Measurements from ENCODE around the gene KIFC1.
A peak's percentile ranks its signal among the peaks of the same experiment; 100 is the strongest.
"Not testable (repeated sequence)": the region's sequence is repeated elsewhere in the genome, so short reads cannot be mapped to it uniquely, and the experiment has no call there.

KIFC1 gene

DNA sequence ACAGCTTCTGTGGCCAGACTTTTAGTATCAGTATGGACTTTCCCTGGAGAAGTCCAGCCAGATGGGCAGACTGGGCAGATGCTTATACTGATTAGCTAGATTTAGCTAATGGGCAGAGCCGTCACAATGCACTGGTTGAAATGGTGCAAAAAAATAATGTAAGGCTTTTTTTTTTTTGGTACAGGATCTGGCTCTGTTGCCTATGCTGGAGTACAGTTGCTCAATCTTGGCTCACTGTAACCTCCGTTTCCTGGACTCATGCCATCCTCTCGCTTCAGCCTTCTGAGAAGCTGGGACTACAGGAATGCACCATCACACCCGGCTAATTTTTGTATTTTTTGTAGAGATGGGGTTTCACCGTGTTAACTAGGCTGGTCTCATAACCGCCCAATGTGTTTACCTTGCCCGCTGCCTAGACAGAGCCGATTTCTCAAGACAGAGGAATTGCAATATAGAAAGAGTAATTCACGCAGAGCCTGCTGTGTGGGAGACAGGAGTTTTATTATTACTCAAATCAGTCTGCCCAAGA is 16.4 kb upstream of the KIFC1 start:
- DNase-seq = no peak

- DNase-seq = no peak
These were observed 14.5 kb upstream of the KIFC1 start for GRCh38 chr6:33377171-33377570.

GRCh38 chr6:33379184-33379583 is 12.4 kb upstream of the KIFC1 start:
- DNase-seq = not testable (repeated sequence)

- no peak for DNase-seq
These were observed 11.2 kb upstream of the KIFC1 start for GRCh38 chr6:33380272-33380981.

GRCh38 chr6:33383427-33384185 is 8.0 kb upstream of the KIFC1 start:
- DNase-seq = no peak

GRCh38 chr6:33384581-33385020 is 7.0 kb upstream of the KIFC1 start:
- DNase-seq = no peak

GRCh38 chr6:33390173-33390572 is 1.4 kb upstream of the KIFC1 start:
- no peak for DNase-seq

DNA sequence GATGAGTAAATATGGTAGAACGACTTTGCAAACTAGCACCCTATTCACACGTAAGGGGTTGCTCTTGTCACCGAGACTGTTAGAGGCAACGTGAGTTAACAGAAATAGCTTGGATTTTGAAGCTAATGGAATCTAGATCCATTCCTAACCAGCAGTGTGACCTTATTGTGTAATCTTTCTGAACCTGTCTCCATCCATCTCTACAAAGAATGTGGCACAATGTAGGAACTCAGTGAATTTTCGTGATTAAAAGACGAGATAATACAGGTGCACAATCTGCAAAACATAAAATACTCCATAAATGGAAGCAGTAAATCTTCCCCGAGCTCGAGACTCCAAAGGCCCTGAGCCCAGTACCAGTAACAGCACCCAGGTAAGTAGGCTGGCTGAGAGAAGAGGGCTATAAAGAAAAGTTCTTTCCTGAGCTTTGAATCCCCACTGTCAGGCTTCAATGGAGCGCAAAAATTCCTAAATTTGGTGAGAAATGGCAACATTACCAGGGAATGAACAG is 801 bp upstream of the KIFC1 start:
- DNase-seq = no peak

- no peak for DNase-seq
These were observed 435 bp downstream of the KIFC1 start for GRCh38 chr6:33391922-33392594.

DNA sequence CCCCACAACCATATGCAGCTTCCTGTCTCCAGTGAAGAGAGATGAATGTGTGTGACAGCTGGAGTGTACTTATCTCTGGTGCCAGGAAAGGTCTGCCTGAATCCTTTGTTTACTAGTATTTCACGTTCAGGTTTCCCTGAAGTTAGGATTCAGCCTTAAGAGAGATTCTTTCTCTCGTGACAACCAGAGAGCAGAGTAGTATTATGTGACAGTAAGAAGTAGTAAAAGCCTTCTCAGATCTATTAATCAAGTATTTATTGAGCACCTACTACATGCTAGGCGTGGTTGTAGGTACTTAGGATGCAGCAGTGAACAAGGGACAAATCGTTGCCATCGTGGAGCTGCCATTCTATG is 949 bp downstream of the KIFC1 start:
- DNase-seq = no peak

- DNase-seq = no peak
These were observed 1.4 kb downstream of the KIFC1 start for GRCh38 chr6:33392979-33393378.

DNA sequence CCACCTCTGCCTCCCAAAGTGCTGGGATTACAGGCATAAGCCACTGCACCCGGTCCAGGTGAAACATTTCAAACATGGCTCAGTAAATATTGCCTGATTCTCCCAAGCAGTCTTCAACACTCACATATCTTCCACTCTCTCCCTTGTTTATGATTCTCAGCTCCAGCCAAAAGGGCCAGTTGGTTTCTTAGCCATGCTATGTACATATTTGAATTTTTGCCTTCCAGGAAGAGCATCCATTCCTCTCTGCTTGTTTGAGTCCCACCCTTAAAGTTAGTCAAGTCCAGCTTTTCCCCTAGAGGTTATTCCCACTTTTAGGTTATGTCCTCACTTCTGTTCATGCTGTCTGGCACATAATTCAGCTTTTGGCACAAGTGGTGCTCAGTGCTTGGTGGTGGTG is 5.9 kb downstream of the KIFC1 start:
- no peak for DNase-seq

- DNase-seq = not testable (repeated sequence)
These were observed 7.0 kb downstream of the KIFC1 start for GRCh38 chr6:33398601-33399000.

DNA sequence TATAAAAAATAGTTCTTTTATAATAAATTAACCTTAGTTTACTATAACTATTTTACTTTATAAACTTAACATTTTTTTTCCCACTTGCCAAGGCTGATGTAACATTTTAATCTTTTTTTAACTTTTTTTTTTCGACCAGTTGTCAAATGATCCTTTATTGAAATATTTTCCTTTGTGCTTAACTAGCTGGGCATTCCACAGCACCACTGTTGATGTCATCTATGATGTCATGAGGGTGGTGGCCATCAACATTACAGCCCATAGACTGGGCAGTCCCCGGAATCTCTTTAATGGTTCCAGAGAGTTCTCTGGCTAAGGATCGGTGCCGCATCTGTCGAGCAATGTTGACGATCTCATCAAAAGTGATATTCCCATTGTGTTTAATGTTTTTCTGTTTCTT is 8.3 kb downstream of the KIFC1 start:
- not testable (repeated sequence) for DNase-seq

GRCh38 chr6:33404884-33405283 is 13.3 kb downstream of the KIFC1 start:
- no peak for DNase-seq

DNA sequence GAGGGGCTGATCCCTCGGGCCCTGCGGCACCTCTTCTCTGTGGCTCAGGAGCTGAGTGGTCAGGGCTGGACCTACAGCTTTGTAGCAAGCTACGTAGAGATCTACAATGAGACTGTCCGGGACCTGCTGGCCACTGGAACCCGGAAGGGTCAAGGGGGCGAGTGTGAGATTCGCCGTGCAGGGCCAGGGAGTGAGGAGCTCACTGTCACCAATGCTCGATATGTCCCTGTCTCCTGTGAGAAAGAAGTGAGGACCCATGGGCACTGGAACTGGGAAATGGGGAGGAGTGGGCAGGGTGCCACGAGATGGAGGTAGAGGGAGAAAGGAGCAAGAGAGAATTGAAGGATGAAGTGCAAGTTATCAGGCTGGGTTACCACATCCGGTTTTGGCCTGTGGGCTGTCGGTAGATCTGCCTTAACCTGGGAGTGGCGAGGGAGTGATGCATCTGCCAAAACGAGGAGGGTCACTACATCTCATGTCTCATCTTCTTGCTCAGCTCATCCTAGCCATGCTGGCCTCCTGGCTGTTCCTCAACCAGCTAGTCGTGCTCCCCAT is 13.8 kb downstream of the KIFC1 start:
- DNase-seq = no peak

GRCh38 chr6:33406126-33406525 is 14.5 kb downstream of the KIFC1 start:
- no peak for DNase-seq

DNA sequence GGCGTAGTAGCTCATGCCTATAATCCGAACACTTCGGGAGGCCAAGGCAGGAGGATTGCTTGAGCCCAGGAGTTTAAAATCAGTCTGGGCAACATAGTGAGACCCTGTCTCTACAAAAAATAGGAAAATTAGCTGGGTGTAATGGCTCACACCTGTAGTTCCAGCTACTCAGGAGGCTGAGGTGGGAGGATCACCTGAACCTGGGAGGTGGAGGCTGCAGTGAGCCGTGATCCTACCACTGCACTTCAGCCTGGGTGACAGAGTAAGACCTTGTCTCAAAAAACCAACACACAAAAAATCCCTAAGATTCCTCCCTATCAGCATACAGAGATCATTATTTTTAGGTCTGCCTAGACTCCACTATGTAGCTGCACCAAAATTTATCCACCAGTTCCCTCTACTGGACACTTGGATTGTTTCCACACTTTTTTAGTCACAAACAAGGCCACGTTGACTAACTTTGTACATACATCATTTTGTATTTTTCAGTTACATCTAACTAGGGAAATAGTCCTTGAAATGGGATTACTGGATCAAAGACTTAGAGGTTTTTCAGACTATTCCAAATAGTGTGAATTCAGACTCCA is 15.6 kb downstream of the KIFC1 start:
- DNase-seq = no peak

- peak; percentile 97 for DNase-seq
These were observed 18.6 kb downstream of the KIFC1 start for GRCh38 chr6:33410050-33410710.

GRCh38 chr6:33410711-33411631 is 19.3 kb downstream of the KIFC1 start, which contains the start of gene PHF1:
Gene PHF1 (plus strand): TSS chr6:33411014. CDS start chr6:33412264, 1,250 bp downstream.
- DNase-seq = no peak

DNA sequence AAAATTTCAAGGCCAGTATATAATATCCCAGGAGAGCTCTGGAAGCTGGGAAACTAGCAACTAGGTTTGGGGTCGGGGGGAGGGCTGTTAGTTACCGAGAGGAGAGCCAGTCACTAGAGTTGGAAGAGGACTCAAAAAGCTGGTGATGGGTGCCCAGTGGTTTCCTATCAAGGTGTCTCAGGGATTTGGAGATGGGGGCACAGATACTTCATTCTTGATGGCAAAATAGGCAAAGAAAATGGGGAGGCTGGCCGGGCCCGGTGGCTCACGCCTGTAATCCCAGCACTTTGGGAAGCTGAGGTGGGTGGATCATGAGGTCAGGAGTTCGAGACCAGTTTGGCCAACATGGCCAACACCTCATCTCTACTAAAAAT is 20.0 kb downstream of the KIFC1 start:
- DNase-seq = no peak

All from NCI-H748 treated with DMSO at 0.1 percent for 48 hours (cell line).